Skin of body (tissue), 2 donors: ENCODE data around the gene POLR1B. TPM values are rescaled to one million over a fixed set of nuclear protein-coding genes. Genes with fewer than 3 reads are reported as not detected.

Experiments used
- small RNA-seq: library from RNA; depleted of rRNA; stranded (forward); fragments of <200 nt; gene quantifications from one replicate; pipeline ENCODE3, GENCODE V24; 2014; ENCODE audit warnings: low replicate concordance
- total RNA-seq: library from RNA; depleted of rRNA; stranded (reverse); fragments of >200 nt; gene quantifications from one replicate; pipeline ENCODE4 v1.2.3, GENCODE V29; 2014

POLR1B gene
- total RNA-seq, 1 donor from 2014 or later: 19.0 TPM

Small RNAs within 50 kb of the gene (small RNA-seq; reads per million reads assigned to genes)
- gene RF00019: not detected

Other genes starting within 250 kb of the POLR1B start
- 26.2 TPM for gene RGPD8, start 108.8 kb upstream of the POLR1B start, total RNA-seq
- gene TTL, start 60.3 kb upstream of the POLR1B start, total RNA-seq: 16.0 TPM
- gene CHCHD5, start 42.1 kb downstream of the POLR1B start, total RNA-seq: 6.3 TPM
- gene SLC20A1, start 103.5 kb downstream of the POLR1B start, total RNA-seq: 34.9 TPM
- not detected for gene NT5DC4, start 178.6 kb downstream of the POLR1B start, total RNA-seq
- gene CKAP2L, start 222.1 kb downstream of the POLR1B start, total RNA-seq: 6.0 TPM
- gene IL1A, start 242.0 kb downstream of the POLR1B start, total RNA-seq: 0.20 TPM